GM18519 (cell line): ENCODE measurements around the gene C15orf61.

ENCODE experiments used
- ATAC-seq: cut with Tn5 transposase; IDR thresholded peaks from one replicate; pipeline ENCODE4 v1.9.1; 2021; ENCODE audit warnings: mild to moderate bottlenecking, moderate library complexity; ENCODE audit not compliant: unreplicated experiment, low FRiP score

Gene C15orf61

DNA sequence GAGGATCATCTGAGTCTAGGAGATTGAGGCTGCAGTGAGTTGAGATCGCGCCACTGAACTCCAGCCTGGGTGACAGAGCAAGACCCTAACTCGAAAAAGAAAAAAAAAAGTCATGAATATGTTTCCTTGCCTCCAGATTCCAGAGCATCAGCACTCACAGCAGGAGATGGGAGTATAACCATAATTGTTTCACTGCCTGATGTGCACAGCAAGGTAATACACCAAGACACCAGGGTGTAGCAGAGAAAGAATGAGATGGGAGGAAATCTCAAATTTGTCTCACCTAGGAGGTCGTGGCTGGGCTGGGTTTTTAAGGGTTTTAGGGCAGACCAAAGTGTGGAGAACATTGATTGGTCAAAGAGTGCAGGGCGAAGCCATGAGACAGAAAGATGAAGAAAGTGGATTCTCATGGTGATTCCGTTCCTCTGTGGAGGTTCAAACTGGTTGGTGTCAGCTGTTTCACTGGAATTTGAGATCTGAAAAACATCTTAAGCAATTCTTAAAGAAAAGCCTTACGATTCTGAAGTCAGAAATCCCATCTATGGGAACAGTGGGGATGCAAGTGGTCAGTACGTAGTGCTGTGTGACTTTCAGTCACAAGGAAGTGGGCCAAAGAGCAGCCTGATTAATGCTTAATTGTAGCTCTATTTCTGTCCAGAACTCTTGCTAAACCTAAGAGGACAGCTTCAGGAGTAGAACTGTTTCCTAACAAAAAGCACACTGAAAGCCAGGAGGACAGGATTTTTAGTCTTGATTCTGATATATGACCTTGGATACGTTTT lies 7.8 kb upstream of the C15orf61 start:
- ATAC-seq: no peak

DNA sequence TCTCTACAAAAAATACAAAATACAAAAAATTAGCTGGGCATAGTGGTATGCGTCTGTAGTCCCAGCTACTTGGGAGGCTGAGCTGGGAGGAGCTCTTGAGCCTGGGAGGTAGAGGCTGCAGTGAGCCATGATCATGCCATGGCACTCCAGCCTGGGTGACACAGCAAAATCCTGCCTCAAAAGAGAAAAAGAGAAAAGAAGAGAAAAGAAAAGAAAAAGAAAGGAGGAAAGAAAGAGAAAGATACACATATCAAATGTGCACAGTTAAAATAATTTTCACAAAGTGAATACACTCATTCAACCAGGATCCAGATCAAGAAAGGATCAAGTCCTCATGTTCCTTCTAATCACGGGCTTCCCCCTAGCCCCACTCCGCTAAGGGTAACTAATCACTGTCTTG lies 5.8 kb upstream of the C15orf61 start:
- no peak for ATAC-seq

DNA sequence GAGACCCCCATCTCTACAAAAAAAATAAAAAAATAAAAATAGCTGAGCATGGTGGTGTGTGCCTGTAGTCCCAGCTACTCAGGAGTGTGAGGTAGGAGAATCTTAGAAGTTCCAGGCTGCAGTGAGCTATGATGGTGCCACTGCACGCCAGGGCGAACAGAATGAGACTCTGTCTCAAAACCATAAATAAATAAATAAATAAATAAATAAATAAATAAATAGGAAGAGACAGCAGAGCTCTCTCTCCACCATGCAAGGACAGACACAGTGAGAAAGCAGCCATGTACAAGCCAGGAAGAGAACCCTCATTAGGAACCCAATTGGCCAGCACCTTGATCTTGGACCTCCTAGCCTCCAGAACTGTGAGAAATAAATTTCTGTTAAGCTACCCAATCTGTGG lies 5.4 kb upstream of the C15orf61 start:
- ATAC-seq: no peak

DNA sequence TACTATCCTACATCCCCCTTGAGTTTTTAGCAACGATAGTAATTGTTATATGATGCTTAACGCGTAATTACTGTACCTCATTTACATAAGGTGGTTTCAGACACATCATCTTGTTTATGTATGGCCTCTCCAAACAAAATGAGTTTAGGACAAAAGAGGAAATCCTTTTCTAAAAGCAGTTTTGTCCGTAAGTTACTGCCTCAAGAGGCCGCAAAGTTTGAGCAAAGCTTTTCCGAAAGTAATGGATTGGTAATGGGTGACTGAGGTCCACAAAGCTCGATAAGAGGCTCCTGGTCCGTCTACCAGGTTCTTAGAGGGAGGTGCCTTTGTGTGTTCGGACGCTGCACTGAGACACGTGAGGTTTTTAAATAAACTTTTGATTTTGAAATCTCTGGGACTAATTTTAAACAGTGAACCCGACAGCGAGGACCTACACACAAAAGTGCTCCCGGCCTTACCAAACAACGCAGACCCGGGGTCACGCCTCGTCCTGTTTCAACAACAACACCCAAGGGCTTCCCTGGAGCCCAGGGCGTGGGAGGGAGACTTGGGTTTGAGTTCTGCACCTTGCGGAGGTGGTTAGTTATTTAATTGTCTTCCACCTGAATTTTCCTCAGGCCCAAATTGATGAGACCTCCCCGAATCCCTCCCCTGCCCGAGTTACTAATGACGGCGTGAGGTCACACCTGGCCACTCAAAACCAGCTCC lies 456 bp upstream of the C15orf61 start:
- no peak for ATAC-seq

DNA sequence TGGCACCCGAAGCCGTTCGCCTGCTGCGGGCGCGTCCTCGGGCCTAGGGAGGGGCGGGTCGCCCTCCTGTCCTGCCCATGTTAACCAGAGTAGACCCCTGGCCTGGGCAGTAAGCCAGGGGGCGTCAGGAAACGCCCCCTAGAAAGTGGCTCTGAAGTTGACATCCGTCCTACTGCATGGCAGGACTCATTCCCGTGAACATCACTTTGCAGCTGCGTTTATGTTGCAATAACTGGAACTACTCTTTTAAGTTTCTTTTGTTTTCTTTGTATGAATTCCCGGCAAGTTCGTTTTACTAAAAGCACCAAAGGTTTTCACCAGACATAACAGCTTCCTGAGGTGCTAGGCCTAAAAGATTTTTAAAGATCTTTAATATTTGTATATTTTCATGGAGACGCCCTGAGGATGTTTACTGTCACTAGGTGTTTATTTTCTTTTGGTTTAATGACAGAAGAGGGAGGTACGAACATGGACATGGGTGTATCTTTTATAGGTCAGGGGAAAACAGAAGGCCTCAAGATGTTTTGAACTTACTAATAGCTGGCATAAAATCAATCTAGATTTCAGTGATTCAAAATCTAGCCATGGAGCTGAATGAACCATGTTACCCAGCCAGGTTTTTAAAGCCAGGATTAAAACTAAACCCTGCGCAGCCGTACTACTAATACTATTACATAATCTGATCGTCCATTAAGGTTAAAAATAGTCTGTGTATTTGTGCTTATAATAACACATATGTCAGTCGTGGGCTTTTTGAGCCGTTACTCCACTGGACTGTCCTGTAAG lies 1.0 kb downstream of the C15orf61 start:
- ATAC-seq: peak; percentile 9

DNA sequence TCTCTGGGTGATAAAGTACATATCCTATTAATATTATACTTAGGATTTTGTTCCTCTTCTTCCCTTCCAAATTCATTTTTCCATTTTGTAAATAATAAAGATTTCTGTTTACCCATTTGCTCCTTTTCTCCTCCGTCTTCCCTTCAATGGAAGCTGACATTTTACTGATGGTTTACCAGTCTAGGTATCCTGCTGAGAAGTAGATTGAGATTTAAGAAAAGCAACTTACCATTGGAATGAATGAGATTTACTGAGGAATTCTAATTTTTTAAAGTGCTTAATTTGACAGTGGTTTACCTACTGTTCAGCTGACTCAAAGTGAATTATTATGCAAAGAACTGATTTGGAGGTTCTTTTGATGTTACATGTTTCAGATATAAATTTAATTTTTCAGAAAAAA lies 2.4 kb downstream of the C15orf61 start:
- ATAC-seq: no peak

DNA sequence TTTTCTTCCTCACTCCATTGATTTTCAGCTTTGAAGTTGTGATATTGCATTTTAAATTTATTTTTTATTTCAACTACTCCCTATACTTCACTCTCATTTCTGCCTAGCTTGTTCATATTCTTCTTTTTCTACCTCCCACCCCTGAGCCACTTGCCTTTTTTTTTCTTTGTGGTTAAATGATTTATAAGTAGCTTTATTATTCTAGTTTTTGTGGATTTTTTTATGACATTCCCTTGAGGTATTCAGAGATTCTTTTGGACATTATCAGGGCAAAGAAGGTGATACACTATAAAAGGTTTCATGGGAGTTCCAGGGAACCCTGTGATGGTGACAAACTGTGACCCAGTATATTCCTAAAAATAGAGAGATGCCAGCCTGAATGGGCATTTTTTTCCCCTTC lies 3.3 kb downstream of the C15orf61 start:
- ATAC-seq: no peak

DNA sequence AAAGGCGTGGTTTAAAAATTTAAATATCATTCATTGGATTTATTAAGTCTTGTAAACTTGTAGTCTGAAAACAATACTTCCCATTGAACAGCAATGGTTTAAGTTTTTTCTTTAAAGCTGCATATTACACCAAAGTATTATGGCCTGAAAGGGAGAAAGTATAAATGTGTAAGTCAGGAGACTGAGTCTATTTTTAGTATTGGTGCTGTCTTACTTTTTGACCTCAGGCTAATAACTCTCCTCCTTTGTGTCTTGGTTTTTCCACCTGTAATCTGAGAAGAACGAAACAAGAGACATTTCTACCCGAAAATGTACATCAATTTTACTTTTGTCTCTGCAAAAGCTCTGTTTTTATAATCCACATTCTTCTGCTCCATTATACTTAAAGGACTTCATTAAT lies 7.6 kb downstream of the C15orf61 start:
- ATAC-seq: no peak

DNA sequence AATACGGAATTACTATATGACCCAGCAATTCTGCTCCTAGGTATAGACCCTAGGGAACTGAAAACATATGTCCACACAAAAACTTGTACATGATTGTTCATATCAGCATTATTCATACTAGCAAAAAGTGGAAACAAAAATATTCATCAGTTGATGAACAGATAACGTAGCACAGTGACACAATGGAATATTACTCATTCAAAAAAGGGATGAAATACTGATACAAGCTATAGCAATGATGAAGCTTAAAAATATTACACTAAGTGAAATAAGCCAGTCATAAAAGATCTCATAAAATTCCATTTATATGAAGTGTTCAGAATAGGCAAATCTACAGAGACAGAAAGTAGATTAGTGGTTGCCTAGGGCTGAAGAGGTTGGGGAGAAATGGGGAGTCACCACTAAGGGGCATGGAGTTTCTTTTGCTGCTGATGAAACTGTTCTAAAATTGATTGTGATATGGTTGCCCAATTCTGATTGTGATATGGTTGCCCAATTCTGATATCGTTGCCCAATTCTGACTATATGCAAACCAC lies 10.5 kb downstream of the C15orf61 start:
- no peak for ATAC-seq

DNA sequence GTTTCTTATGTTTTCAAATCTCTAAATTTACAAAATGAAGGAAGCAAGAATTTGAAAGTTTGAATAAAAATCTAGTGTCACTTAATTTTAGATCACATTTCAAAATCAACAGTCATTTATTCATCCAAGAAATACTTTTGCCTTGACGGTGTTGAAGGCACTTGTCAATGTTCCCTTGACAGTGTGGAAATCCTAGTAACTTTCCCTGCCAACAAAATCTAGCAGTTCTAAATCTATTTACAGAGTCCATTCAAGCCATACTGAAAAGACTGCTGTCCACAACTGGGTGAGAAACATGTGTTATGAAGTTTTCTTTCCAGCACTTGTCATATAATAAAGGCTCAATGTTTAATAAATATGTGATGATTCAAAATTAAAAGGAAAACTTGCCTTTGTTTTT lies 12.9 kb downstream of the C15orf61 start:
- ATAC-seq: no peak

DNA sequence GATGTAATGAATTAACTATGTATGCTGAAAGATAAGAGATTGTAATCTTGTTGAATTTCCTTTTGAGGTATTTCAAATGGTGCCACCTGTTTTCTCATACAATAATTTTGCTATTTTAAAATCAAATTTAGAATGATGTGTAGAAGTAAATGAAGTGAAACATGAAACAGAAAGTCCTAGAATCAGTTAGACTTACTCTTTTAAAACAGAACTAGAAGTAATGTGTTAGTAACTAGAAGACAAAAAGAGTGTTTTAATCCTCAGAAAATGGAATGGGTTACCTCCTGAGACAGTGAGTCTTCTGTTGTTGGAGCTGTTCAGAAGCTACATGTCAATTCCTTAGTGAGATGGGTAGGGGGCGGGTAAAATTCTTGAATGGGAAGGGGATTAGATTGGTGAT lies 13.4 kb downstream of the C15orf61 start:
- ATAC-seq: no peak

DNA sequence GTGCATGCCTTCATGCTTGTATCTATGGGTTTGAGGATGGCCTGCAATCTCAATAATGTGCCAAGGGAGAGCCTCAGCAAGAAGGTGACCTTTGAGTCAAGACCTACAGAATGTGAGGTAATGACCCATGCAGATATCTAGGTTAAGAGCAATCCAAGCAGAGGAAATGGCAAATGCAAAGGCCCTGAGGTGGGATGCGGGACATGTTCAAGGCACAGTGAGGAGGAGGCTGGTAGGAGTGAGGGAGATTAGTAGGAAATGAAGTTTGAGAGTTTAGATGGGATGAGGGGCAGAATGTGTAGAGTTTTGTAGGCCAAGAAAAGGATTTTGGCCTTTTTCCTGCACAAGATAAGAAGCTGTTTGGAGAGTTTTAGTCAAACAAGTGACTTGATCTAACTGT lies 16.8 kb downstream of the C15orf61 start:
- ATAC-seq: no peak

DNA sequence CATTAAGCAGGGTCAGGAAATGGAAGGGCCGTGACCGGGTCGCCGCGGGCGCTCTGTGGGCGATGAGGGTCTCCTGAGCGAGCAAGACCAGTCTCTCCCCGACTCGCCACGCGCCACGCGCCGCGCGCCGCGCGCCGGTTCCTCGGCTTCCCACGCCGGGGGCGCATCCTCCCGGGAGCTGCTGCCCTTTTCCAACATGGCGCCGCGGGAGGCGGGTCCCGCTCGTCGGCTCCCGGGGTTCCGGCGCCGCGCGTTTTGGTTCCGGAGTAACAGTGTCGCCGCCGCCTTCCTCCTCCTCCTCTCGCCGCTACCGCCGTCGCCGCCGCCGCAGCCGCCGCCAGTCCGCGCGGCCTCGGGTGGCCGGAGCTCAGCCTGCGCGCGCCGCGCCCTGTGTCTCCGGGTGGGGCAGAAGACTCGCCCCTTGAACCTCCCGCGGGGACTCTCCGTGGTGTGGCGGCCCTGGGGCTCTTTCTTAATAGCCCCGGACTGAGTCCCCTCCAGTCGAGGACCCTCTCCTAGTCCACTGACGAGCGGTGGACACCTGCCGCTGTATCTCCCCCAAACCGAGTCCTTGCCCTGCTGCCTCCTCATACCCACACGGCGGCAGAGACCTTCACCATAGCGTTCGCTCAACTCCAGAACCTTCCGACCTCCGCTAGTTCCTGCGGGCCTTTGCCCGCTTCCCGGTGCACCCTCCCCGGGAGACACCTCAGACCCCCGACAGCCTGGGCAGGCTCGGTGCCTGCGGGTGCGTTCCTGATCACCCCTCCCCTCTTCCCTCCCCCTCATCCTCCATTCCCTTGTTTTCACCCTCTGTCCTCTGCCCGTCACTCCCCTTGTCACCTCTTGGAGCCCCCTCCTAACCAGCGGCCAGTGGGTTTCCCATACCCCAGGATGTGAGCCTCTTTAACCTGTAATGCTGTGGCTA lies 21.8 kb downstream of the C15orf61 start, which contains the start of gene MAP2K5:
MAP2K5 (plus strand) TSS at position 284 of the 928 bp plus-strand sequence; CDS start at position 917, 633 bp downstream.
- no peak for ATAC-seq

DNA sequence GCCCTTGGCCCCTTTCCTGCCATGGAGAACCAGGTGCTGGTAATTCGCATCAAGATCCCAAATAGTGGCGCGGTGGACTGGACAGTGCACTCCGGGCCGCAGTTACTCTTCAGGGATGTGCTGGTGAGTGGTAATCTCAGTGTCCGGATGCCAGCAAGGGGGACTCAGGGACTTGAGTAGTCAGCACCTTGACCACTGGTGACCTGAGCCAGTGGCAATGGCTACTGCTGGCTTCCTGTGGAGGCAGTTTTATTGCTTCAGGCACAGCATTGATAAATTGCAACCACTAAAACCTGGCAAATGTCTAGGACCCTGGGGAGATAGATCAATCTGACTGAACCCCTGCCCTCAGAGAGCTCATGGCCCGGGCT lies 22.4 kb downstream of the C15orf61 start:
- ATAC-seq: no peak

DNA sequence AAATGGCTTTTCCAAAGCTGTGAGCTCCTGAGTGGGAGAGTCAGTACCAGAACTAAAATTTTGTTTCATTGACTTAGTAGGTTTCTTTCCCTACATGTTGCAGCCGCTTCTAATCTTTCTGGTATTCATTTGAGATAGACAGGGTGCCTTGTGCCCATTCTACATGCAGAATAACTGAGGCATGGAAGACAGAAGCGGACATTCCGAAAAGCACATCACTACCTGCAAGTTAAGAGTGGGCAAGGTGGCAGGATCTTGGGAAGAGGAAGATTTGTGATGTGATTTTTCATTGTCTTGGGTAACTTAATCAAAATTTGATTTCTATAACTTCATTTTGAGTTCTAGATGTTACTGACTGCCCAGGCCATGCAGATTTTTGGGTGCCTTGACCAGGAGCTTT lies 23.5 kb downstream of the C15orf61 start:
- ATAC-seq: no peak

DNA sequence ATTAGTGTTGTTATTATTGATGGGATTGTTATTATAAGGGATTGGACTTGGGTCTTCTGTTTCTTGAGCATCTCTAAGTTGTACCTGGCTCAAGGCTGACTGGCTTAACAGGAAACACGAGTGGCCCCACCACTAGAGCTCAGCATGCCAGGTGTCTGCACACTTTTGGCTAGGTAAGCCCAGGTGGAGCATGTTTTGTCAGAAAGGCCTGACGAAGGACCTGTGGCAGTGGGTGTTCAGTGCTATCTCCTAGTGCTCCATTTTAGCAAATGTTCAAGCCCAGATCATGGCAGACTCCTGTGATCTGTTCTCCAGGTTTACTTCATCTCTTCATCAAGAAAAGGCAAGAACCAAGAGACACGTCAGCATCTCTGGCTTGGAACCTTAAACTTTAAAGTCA lies 24.9 kb downstream of the C15orf61 start:
- ATAC-seq: no peak

DNA sequence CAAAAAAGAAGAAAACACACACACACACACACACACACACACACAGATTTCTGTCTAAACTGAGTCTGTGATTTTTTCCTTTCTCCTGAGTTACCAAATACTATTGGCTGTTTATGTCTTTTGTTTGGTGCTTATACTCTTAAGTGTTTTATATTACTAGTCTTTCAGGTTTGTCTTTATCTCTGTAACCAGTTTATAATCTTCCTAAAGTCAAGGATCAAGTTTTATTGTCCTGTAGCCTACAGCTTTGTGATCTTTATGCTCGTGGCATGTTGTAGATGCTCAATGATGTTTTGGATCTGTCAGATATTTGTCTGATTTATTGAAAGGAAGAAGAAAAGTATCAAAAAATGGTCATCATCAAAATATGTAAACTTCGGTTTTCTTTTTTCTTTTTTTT lies 26.1 kb downstream of the C15orf61 start:
- ATAC-seq: no peak

DNA sequence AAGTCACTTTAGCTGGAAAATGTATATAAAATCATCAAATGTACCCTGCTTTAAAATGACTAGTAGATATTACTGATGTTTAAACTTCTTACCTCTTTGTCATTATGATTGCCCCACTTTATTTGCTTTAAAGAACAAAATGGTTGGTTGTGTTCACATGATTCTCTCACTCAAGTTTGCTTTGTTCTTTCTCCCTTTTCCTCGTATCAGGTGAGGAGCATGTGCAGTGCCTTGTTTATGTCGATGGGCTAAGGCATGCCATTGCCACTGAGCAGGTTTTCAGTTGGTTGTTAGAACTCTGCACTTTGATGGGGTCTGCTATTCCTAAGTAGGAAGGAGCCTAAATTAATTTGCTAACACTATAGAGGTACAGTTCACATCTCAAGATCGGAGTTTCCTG lies 26.9 kb downstream of the C15orf61 start:
- no peak for ATAC-seq

DNA sequence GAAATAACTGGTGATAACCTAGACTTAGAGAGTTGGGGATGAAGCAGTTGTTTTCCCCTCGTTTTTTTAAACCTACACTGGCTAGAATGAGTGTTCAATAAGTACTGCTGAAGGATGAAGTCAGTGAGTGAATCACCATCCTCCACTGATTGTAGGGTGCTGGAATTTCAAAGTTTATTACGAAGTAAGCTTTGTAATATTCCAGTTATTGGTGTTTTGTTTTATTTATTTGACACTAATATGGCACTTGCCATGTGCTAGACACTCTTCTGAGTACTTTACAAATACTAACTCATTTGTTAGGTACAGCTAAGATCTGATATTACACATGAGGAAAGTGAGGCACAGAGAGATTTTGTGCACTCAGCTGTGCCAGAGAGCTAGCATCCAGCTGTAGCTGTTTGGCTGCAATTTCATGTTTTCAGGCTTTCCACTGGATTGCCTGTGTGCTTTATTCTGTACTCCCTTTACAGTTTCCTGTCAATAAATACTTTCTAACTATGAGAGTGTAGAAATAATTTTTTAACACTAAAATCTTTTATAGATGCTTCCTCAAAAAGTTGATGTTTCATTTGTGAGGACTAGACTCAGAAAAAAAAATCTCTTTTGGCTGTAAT lies 27.4 kb downstream of the C15orf61 start:
- no peak for ATAC-seq
